Ovary (tissue), 9 donors: ENCODE measurements around the gene PDCD7. TPM values are rescaled to one million over a fixed set of nuclear protein-coding genes. Genes with fewer than 3 reads are reported as not detected.

Experiments used
- DNase-seq, 5 donors: peaks; one replicate each; pipeline ENCODE4 v3.0.0-alpha.2; 2019 to 2020
- H3K27ac ChIP-seq, 2 donors: fragments of 200-600 bp; one replicate each; pipeline versions ENCODE4 v1.5.1 to v1.8.0; 2019 to 2022
- H3K27me3 ChIP-seq: fragments of 200-600 bp; one replicate; pipeline ENCODE4 v1.8.0; 2022
- H3K36me3 ChIP-seq: fragments of 200-600 bp; sonication (generic); one replicate; pipeline ENCODE4 v1.5.1; 2019
- H3K4me1 ChIP-seq: one replicate; pipeline ENCODE4 v1.8.1; 2013; ENCODE audit warnings: mild to moderate bottlenecking, moderate library complexity; ENCODE audit not compliant: insufficient read depth
- H3K4me3 ChIP-seq: fragments of 200-600 bp; sonication (generic); one replicate; pipeline ENCODE4 v1.5.1; 2017
- H3K9me3 ChIP-seq, 2 donors: fragments of 200-600 bp in 1 of 2; sonication (generic) in 1 of 2; one replicate each; pipeline versions ENCODE4 v1.5.1 to v1.8.1; 2013 to 2019; ENCODE audit warnings: mild to moderate bottlenecking in 1 of 2, moderate library complexity in 1 of 2
- EP300 ChIP-seq: sonication (generic); formaldehyde crosslinking; IDR thresholded peaks from one replicate; pipeline ENCODE4 v1.6.1; 2017; ENCODE audit warnings: antibody characterized with exemption
- POLR2A ChIP-seq: fragments of 450-650 bp; IDR thresholded peaks from one replicate; pipeline ENCODE4 v1.6.1; 2017; ENCODE audit warnings: antibody characterized with exemption, mild to moderate bottlenecking, moderate library complexity
- WGBS, 3 donors: extraction: QIAGEN DNeasy Blood & Tissue Kit in 1 of 3; methylation state at CpG; one replicate each; pipeline versions ENCODE4 v1.1.5 to v1.1.7; 2013 to 2017; 5-methylcytosine and 5-hydroxymethylcytosine counted together
- intact Hi-C, 4 donors: fragments of 100-400 bp; cut with DNase I; formaldehyde crosslinking; loops; one replicate each; pipeline versions ENCODE4 v1.11.0 to v1.15.1; 2022 to 2023
- polyA plus RNA-seq, 2 donors: library from polyadenylated mRNA; stranded (reverse); fragments of 200-250 nt in 1 of 2; fragments of 350-450 nt in 1 of 2; fragmentation: Illumina TruSeq in 1 of 2; extraction: RNeasy Lipid Tissue Mini Kit (QIAGEN cat#74804) in 1 of 2; gene quantifications; one replicate each; pipeline ENCODE4 v1.2.3, GENCODE V29; 2013 to 2014
- total RNA-seq, 7 donors: library from RNA; depleted of rRNA in 2 of 7; stranded (reverse); fragments of >200 nt in 2 of 7; fragmentation: NEBNext Ultra II Directional in 3 of 7; extraction: Animal tissue kit (Norgen Biotek cat#: 25700) in 3 of 7; gene quantifications; one replicate each; pipeline versions ENCODE4 v1.1.0 to v1.2.4, GENCODE V29; 2016 to 2023
- TF ChIP-seq, protein P1 (sequence below), 3 donors: fragments of 450-650 bp in 2 of 3; fragments of 200-600 bp in 1 of 3; IDR thresholded peaks; one replicate each; pipeline versions ENCODE4 v1.5.1 to v1.8.0; 2016 to 2022; ENCODE audit warnings: antibody characterized with exemption in 3 of 3, mild to moderate bottlenecking in 1 of 3
- donor health status: DM: no; HTN: no; CAD: no; lungs with moderate emphysema.
- donor health status: DM: no; HTN: no; CAD: no.
- donor health status: Bipolar disorder and iron deficiency.
- donor health status: DM: yes; HTN: yes; CAD: no.
- donor health status: DM: no; HTN: no; CAD: no.
- donor health status: DM: yes; HTN: yes; CAD: no.

PDCD7 gene
- total and polyA plus RNA-seq, 9 donors = 16.4 to 41.1 (median 29.8) TPM

DNA sequence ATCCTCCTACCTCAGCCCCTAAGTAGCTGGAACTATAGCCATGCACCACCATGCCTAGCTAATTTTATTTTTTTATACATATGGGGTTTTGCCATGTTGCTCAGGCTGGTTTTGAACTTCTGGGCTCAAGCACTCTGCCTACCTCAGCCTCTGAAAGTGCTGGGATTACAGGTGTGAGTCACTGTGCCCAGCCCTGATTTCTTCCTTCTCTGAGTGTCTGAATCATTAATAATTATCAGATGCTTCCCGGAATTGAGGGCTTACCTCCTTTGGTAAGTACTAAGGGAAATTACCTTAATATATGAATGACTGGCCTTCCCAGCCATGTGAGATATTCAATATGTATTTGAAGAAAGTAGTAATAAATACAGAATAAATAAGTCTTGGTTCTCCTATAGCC, 44.3 kb upstream of the PDCD7 start:
- Histone ChIP-seq H3K27me3 (no peaks in the 10 kb centered on the region), H3K9me3 (no peaks in the 10 kb centered on the region), H3K4me1 (peaks cover 2% of the 10 kb centered on the region), H3K27ac (no peak overlapping the region), H3K36me3 (no peaks in the 10 kb centered on the region), H3K4me3 (no peak overlapping the region)
- no peak for DNase-seq
- 51 to 65% (median 53%) methylated on average over 1 of the region's 1 CpG for WGBS, 3 donors
- intact Hi-C loops = no loop called here
- TF ChIP-seq POLR2A (no peak), EP300 (no peak)
- TF ChIP-seq, protein P1, sequence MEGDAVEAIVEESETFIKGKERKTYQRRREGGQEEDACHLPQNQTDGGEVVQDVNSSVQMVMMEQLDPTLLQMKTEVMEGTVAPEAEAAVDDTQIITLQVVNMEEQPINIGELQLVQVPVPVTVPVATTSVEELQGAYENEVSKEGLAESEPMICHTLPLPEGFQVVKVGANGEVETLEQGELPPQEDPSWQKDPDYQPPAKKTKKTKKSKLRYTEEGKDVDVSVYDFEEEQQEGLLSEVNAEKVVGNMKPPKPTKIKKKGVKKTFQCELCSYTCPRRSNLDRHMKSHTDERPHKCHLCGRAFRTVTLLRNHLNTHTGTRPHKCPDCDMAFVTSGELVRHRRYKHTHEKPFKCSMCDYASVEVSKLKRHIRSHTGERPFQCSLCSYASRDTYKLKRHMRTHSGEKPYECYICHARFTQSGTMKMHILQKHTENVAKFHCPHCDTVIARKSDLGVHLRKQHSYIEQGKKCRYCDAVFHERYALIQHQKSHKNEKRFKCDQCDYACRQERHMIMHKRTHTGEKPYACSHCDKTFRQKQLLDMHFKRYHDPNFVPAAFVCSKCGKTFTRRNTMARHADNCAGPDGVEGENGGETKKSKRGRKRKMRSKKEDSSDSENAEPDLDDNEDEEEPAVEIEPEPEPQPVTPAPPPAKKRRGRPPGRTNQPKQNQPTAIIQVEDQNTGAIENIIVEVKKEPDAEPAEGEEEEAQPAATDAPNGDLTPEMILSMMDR (IDR thresholded peaks at IDR 0.05) = no peak

DNA sequence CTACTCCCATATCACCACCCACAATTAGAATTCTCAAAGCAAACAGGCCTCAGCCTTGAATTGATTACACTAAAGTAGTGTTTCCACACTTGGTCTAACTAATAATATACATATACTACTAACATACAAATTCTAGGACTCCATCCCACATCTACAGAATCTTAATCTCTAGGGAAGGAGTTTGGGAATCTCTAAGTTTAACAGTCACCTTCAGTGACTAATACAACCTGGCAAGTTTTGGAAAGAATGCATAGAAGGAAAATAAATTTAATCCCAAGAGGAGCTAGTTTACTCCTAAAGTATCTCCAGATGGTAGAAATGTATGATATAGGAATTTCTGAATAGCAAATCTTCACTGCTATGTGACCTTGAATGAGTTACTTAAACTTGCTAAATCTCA, 42.4 kb upstream of the PDCD7 start:
- H3K27ac ChIP-seq = no peak overlapping the region
- DNase-seq = no peak
- no peaks in the 10 kb centered on the region for H3K27me3 ChIP-seq
- H3K4me1 ChIP-seq = no peaks in the 10 kb centered on the region
- intact Hi-C loops = no loop called here
- H3K9me3 ChIP-seq = no peaks in the 10 kb centered on the region
- no peaks in the 10 kb centered on the region for H3K36me3 ChIP-seq
- TF ChIP-seq POLR2A (no peak), EP300 (no peak)
- TF ChIP-seq, protein P1 (IDR thresholded peaks at IDR 0.05) = no peak
- no peak overlapping the region for H3K4me3 ChIP-seq

DNA sequence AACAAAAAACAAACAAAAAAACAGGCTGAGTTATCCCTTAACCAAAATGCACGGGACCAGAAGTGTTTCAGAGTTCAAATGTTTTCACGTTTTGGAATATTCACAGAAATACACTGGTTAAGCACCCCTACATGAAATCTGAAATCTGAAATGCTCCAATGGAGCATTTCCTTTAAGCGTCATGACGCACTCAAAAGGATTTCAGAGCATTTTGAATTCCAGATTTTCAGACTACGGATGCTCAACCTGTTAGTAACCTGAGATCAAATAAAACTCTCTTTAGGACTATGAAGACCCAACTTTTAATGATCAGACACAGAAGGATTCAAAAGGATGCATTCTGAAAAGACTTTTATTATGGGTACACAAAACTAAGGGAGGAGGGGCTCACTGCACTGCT, 41.9 kb upstream of the PDCD7 start:
- intact Hi-C loops = no loop called here
- H3K36me3 ChIP-seq = no peaks in the 10 kb centered on the region

DNA sequence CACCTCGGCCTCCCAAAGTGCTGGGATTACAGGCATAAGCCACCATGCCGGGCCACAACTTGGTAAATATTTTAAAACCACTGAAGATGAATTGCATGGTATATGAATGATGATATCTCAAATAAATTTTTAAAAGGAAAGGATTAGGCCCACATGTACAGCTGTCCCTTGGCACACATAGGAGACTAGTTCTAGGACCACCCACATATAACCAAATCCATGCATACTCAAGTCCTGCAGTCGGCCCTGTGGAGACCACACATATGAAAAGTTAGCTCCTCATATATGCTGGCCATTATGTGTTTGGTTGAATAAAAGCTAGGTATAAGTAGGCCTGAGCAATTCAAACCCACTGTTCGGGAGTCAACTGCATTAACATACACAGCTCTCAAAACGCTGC, 40.9 kb upstream of the PDCD7 start:
- Histone ChIP-seq H3K27ac (no peak overlapping the region), H3K4me1 (no peaks in the 10 kb centered on the region), H3K4me3 (no peak overlapping the region), H3K9me3 (no peaks in the 10 kb centered on the region), H3K27me3 (no peaks in the 10 kb centered on the region), H3K36me3 (no peaks in the 10 kb centered on the region)
- TF ChIP-seq, protein P1 (IDR thresholded peaks at IDR 0.05) = no peak
- TF ChIP-seq EP300 (no peak), POLR2A (no peak)
- WGBS, 3 donors = 80 to 84% (median 84%) methylated on average over 5 of the region's 5 CpGs
- DNase-seq = no peak
- intact Hi-C loops = no loop called here

More for the DNA sequence above, 41.9 kb upstream of the PDCD7 start:
- TF ChIP-seq, protein P1 (IDR thresholded peaks at IDR 0.05) = no peak
- TF ChIP-seq EP300 = no peak
- TF ChIP-seq POLR2A = no peak
- DNase-seq = no peak
- Histone ChIP-seq H3K27ac (no peak overlapping the region), H3K4me1 (no peaks in the 10 kb centered on the region), H3K27me3 (no peaks in the 10 kb centered on the region), H3K9me3 (no peaks in the 10 kb centered on the region), H3K4me3 (no peak overlapping the region)
- 75 to 86% (median 78%) methylated on average over 5 of the region's 5 CpGs for WGBS, 3 donors

DNA sequence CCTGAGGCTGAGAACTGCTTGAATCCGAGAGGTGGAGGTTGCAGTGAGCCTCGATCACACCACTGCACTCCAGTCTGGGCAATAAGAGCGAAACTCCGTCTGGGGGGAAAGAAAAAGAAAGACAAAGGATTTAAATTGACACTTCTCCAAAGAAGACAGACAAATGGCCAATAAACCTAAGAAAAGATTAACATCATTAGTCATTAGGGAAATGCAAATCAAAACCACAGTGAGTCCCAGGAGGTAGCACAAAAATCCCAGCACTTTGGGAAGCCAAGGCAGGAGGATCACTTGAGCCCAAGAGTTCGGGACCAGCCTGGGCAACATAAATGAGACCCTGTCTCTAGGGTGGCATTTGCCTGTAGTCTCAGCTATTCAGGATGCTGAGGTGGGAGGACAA, 38.9 kb upstream of the PDCD7 start:
- Histone ChIP-seq H3K9me3 (no peaks in the 10 kb centered on the region), H3K36me3 (no peaks in the 10 kb centered on the region), H3K27me3 (no peaks in the 10 kb centered on the region), H3K27ac (no peak overlapping the region), H3K4me1 (no peaks in the 10 kb centered on the region), H3K4me3 (no peak overlapping the region)
- no peak for TF ChIP-seq EP300
- TF ChIP-seq, protein P1 (IDR thresholded peaks at IDR 0.05) = no peak
- no peak for TF ChIP-seq POLR2A
- 93 to 96% (median 95%) methylated on average over 5 of the region's 5 CpGs for WGBS, 3 donors
- intact Hi-C loops = no loop called here
- no peak for DNase-seq
